Glutamatergic neuron (in vitro differentiated cells): ENCODE data around the gene TMCC2. TPM values are rescaled to one million over a fixed set of nuclear protein-coding genes. Genes with fewer than 3 reads are reported as not detected.
A peak's percentile ranks its signal among the peaks of the same experiment; 100 is the strongest.

Experiments
- DNase-seq: peaks from one replicate; pipeline ENCODE4 v3.0.0; 2022
- H3K27ac Mint-ChIP-seq: one replicate; pipeline ENCODE4 v1.8.0; 2020; ENCODE audit warnings: mild to moderate bottlenecking, mixed read lengths, inconsistent platforms; ENCODE audit not compliant: unreplicated experiment
- H3K27me3 Mint-ChIP-seq: one replicate; pipeline ENCODE4 v1.8.0; 2020; ENCODE audit warnings: mild to moderate bottlenecking, moderate library complexity, mixed read lengths, inconsistent platforms; ENCODE audit not compliant: unreplicated experiment
- H3K36me3 Mint-ChIP-seq: one replicate; pipeline ENCODE4 v1.8.0; 2020; ENCODE audit warnings: mild to moderate bottlenecking, mixed read lengths, inconsistent platforms; ENCODE audit not compliant: unreplicated experiment
- H3K4me1 Mint-ChIP-seq: one replicate; pipeline ENCODE4 v1.8.0; 2020; ENCODE audit warnings: mild to moderate bottlenecking, low read depth, mixed read lengths, inconsistent platforms; ENCODE audit not compliant: unreplicated experiment
- H3K4me3 Mint-ChIP-seq: one replicate; pipeline ENCODE4 v1.8.0; 2020; ENCODE audit warnings: mild to moderate bottlenecking, mixed read lengths, inconsistent platforms; ENCODE audit not compliant: unreplicated experiment
- H3K9me3 Mint-ChIP-seq: one replicate; pipeline ENCODE4 v1.8.0; 2020; ENCODE audit warnings: mild to moderate bottlenecking, moderate library complexity, mixed read lengths, inconsistent platforms; ENCODE audit not compliant: unreplicated experiment
- total RNA-seq: library from RNA; stranded (reverse); fragmentation: NEBNext Ultra II Directional; extraction: Animal tissue kit (Norgen Biotek cat#: 25700); gene quantifications from one replicate; pipeline ENCODE4 v1.2.1, GENCODE V29; 2021; ENCODE audit not compliant: unreplicated experiment
- TF ChIP-seq, protein P1 (sequence below): fragments of 200-600 bp; sonication (generic); IDR thresholded peaks from one replicate; pipeline ENCODE4 v1.5.0; 2021; ENCODE audit not compliant: partially characterized antibody, unreplicated experiment

Gene TMCC2
- total RNA-seq, 1 donor from 2014 or later: 80.1 TPM

DNA sequence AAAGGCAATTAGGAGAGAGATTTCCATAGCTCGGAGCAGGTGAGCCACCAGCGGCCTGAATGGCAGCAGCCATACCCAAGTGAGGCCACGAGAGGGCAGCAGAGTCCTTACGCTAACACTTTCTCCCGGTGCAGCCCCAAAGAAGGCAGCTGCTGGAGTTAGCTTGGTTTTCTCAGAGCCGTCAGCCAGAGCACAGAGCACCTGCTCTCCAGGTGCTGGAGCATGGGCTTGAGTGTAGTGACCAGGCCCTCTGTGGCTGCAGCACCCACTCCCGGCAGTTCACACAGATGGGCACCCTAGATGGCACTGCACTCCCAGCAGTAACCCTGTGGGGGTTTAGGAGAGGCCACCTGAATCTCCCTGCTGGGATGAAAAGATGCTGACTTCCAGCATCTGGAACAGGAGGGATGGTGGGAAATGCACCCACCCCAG, 45.8 kb downstream of the TMCC2 start:
- Mint-ChIP-seq H3K27ac (peak overlapping the region; percentile 93), H3K4me3 (no peak overlapping the region), H3K27me3 (peaks cover 5% of the 10 kb centered on the region), H3K36me3 (no peaks in the 10 kb centered on the region), H3K9me3 (peaks cover 11% of the 10 kb centered on the region), H3K4me1 (peaks cover 13% of the 10 kb centered on the region)
- TF ChIP-seq, protein P1, sequence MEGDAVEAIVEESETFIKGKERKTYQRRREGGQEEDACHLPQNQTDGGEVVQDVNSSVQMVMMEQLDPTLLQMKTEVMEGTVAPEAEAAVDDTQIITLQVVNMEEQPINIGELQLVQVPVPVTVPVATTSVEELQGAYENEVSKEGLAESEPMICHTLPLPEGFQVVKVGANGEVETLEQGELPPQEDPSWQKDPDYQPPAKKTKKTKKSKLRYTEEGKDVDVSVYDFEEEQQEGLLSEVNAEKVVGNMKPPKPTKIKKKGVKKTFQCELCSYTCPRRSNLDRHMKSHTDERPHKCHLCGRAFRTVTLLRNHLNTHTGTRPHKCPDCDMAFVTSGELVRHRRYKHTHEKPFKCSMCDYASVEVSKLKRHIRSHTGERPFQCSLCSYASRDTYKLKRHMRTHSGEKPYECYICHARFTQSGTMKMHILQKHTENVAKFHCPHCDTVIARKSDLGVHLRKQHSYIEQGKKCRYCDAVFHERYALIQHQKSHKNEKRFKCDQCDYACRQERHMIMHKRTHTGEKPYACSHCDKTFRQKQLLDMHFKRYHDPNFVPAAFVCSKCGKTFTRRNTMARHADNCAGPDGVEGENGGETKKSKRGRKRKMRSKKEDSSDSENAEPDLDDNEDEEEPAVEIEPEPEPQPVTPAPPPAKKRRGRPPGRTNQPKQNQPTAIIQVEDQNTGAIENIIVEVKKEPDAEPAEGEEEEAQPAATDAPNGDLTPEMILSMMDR: peak; percentile 96
- DNase-seq: peak; percentile 93

DNA sequence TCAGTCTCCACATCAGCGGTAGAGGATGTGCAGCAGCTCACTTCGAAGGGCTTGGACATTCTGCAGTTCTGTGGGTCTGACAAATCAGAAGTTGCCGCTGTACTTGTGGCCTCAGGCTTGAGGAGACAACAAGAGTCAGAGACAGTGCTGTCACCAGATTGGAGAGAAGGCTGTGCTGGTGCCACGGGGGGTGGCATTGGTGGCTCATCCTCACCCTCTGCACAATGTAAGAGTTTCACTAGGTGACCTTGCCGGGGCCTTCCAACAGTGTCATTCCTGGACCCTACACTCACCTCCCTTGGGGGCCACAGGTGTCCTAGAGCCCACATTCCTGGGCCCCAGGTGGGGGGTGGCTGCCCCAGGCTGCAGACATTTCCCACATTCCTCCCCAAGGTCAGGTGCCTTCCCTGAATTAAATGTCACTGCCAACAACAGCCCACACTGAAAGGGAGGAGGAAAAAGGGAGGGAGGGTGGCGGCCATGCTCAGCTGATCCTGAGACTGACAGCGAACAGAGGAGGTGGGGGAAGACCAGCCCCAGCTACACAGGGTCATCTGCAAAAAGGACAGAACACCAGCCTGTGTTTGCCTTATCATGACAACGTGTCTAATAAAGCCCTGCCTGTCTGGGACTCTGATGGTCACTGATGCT, 46.4 kb downstream of the TMCC2 start:
- Mint-ChIP-seq H3K9me3 (peaks cover 12% of the 10 kb centered on the region), H3K27ac (no peak overlapping the region), H3K27me3 (peaks cover 5% of the 10 kb centered on the region), H3K4me3 (no peak overlapping the region), H3K4me1 (peaks cover 16% of the 10 kb centered on the region), H3K36me3 (no peaks in the 10 kb centered on the region)
- TF ChIP-seq, protein P1: no peak
- DNase-seq: no peak

DNA sequence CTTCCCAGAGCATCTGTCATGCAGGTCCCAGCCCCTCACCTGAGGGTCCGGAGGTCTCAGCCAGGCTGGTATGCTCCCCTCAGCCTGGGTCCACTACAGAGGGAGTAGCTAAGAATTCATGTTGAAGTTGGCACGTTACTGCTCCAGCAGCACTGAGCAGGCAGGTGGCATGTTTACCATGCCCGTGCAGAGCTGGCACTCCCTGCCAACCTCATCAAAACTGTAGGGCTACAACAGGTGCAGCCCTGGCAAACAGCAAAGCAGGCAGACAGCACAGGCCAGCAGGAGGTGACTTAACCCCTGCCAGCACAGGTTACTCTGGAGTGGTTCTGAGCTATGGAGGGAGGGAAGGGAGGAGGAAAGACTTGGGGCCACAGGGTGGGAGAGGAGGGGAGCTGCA, 47.4 kb downstream of the TMCC2 start:
- peaks cover 5% of the 10 kb centered on the region for H3K27me3 Mint-ChIP-seq
- no peak for DNase-seq
- H3K4me3 Mint-ChIP-seq: no peak overlapping the region
- H3K9me3 Mint-ChIP-seq: peaks cover 12% of the 10 kb centered on the region
- H3K36me3 Mint-ChIP-seq: no peaks in the 10 kb centered on the region
- no peak overlapping the region for H3K27ac Mint-ChIP-seq
- TF ChIP-seq, protein P1: no peak
- peaks cover 18% of the 10 kb centered on the region for H3K4me1 Mint-ChIP-seq

DNA sequence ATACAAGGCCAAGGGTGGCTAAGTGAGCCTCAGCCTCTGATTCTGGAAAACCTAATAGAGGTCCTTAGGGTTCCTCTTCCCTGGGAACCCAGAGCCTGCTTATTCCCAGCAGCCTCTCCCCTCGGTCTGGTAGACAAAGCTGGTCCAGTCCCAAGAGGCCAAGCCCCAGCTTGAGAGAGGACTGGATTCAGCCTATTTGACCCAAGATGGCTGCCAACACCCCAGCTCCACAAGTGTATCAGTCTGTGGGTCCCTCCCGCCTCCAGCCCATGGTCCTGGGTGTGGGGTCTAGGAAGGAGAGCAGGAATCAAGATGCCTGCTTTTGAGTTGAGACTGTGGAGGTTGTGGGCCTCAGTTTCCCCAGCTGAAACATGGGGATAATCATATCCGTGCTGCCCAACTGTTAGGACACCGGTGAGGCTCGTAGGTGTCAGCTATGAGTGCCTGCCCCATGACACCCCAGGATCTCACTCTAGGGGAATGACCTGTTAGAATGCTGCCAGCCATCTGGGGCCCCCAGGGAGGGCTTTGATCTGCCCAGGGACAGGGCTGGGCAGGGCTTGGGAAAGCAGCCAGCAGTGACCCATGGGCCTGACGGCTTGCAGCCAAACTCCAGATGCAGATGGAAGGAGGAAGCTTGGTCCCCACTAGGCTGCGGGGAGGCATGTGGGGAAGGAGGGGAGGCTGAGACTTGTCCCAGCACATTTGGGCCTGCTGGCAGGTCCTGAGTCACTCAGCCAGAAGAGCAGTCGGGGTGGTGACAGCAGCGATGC, 48.4 kb downstream of the TMCC2 start:
- no peak overlapping the region for H3K27ac Mint-ChIP-seq
- DNase-seq: no peak
- H3K27me3 Mint-ChIP-seq: peaks cover 3% of the 10 kb centered on the region
- H3K36me3 Mint-ChIP-seq: no peaks in the 10 kb centered on the region
- peaks cover 18% of the 10 kb centered on the region for H3K4me1 Mint-ChIP-seq
- no peak overlapping the region for H3K4me3 Mint-ChIP-seq
- peaks cover 6% of the 10 kb centered on the region for H3K9me3 Mint-ChIP-seq
- TF ChIP-seq, protein P1: no peak

DNA sequence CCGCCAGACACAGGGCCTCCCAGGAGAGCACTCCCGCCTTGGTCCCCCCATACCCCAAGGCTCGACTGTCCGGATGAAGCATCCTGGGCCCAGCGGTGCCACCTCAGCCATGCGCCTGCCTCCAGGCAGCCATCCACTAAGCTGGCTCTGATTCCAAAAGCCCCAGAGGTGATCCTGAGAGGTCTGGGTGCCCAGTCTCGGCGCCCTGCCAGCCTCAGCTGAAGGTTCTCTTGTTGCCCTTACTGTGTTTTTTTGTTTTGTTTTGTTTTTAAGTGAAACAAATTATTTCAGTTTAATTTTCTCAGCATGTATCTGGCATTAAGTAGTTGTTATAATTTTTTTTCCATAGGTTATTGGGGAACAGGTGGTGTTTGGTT, 48.9 kb downstream of the TMCC2 start:
- Mint-ChIP-seq H3K36me3 (no peaks in the 10 kb centered on the region), H3K9me3 (peaks cover 6% of the 10 kb centered on the region), H3K4me1 (peaks cover 18% of the 10 kb centered on the region), H3K27ac (no peak overlapping the region), H3K4me3 (no peak overlapping the region), H3K27me3 (peaks cover 2% of the 10 kb centered on the region)
- no peak for DNase-seq
- TF ChIP-seq, protein P1: no peak
